ENCODE measurements around the gene CES5A.

- TF ChIP-seq POLR2A (IDR thresholded peaks at IDR 0.05; ENCODE audit: extremely low read depth, insufficient read length): no peak
- no peak for TF ChIP-seq CTCF (IDR thresholded peaks at IDR 0.05; ENCODE audit: low read depth, low read length)
- TF ChIP-seq MAX (IDR thresholded peaks at IDR 0.05; ENCODE audit: low read depth, low read length): no peak
- TF ChIP-seq MYC (IDR thresholded peaks at IDR 0.05; ENCODE audit: low read depth, low read length): no peak
Measured at GRCh38 chr16:55824473-55825000, 50.6 kb downstream of the CES5A start.
